AG20443 (cell line): ENCODE measurements around the gene TTC23L.
"Not testable (repeated sequence)": the region's sequence is repeated elsewhere in the genome, so short reads cannot be mapped to it uniquely, and the experiment has no call there.

ENCODE experiments used
- DNase-seq: peaks from one replicate; pipeline ENCODE4 v3.0.0; 2012; ENCODE audit warnings: low spot score, mixed read lengths

Gene TTC23L

DNA sequence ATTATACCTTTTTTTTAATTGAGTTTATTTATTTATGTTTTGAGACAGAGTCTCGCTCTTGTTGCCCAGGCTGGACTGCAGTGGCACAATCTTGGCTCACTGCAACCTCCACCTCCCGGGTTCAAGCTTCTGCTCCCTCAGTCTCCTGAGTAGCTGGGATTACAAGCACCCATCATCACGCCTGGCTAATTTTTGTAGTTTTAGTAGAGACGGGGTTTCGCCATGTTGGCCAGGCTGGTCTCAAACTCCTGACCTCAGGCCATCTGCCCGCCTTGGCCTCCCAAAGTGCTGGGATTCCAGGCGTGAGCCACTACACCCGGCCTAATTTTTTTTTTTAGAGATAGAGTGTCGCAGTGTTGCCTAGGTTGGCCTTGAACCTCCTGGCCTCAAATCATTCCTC lies 84.3 kb downstream of the TTC23L start:
- DNase-seq = not testable (repeated sequence)

DNA sequence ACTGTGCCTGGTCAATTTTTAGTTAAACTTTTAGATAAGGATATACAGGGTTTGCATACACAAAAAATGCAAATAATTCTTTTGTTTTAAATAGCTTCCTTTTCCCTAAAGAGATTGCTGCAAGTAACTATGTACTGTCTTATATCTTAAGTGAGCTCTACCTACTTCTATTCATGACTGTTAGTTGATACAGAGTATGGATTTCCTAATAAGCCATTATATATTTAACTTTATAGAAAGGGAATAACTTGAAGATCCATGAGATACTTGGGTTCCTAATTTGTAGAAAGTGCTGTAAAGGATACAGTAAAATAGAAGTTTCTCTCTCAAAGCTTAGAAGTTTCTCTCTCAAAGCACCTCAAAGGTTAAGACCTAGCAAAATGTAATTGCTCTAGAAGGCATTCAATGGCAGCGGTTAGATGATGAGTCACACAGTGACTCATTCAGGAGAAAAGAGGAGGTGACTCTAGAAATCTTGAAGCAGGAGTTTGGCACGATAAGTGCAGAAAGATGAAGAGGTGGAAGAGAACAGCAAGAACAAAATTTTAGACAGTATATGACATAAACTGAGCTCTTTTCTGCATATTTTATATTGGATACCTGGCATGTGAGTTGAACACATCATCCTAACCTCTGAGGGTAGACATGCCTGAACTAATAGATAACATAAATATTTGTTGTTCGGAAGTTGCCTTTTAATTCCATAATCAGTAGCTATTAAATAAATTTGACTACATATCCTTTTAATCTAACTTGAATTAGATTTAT lies 84.9 kb downstream of the TTC23L start:
- peak; percentile 63 for DNase-seq

DNA sequence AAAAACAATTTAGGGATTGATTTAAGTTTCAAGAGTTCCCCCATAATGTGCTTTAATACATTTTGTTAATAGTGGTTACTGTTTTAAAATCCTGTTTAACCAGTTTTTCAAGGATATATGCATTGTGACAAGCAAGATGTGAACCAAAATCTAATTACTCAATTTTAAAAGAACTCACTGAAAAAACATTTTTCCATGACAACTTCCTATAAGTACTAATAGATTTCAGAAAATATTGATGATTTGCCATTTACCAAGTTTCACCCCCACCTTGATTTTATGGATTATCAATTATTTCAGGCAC lies 85.5 kb downstream of the TTC23L start:
- no peak for DNase-seq

DNA sequence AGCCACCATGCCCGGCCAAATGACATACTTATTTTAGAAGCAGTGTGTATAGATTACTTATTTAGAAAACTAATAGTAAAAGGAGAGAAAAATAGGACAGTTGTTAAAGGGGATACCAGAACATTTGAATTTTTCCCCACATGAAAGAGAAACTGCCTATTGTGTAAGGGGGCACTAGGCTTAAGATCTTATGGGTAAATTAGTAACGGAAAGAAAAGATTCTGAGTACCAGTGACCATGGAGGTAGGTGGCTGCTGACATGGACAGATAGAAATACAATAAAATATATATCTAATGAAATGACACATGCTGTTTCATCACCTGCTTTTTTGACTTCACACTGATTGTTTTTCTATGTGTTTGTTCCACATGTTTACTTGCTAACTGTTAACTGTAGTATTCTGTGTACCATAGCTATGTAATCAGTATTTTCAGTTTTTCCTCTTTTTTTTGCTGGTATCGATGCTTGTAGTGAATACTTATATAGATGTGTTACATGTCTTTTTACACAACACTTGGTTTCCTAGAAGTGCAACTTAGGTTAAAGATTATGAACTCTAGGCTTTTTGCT lies 87.4 kb downstream of the TTC23L start:
- no peak for DNase-seq

DNA sequence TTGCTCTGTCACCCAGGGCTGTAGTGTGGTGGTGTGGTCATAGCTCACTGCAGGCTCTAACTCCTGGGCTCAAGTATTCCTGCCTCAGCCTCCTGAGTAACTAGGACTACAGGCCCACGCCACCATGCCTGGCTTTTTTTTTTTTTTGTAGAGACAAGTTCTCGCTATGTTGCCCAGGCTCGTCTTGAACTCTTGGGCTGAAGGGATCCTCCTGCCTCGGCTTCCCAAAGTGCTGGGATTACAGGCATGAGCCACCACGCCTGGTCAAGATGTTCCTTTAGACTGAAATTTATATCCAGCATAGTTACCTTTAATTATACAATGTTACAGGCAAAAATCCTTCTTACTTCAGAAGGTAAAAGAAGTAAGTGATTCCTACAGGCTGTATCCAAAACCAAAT lies 88.8 kb downstream of the TTC23L start:
- DNase-seq = no peak

DNA sequence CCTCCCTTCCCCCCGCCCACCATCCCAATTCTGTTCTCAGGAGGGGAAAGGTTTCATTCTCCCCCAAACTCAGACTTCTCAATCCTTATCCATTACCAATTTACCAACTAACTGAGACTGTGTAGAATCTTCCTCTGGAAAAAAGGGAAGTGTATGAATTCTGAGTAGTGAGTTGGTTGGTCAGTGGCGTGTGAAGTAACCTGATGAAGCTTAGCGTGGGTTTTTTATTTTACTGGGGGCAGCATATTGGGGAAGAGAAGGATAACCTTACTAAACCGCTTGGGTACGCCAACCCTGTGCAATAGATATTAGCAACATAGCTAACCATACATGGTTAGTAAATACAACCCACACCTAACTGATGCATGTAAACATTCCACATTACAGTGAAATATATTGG lies 89.3 kb downstream of the TTC23L start:
- no peak for DNase-seq

DNA sequence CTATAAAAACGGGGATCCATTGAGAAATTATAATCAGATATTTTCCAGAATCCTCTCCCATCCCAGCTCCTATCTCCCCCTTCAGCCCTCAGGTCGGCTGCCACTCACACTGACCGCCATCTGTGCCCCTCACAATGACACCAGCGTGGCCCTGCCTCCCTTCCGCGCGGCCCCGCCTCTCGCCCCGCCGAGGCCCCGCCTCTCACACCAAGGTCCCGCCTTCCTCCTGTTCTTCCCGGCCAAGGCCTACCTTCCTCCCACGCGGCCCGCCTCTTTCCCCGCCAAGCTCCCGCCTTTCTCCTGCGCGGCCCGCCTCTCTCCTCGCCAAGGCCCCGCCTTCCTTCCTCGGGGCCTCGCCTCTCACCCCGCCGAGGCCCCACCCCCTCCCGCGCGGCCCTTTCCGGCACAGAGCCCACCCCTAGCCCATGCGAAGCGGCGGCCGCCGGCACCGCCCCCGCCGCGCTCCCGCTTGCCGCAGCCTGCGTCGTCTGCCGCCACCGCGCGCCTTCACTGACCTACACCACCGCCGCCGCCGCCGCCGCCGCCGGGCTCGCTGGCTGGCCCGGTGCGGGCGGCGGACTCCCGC lies 90.3 kb downstream of the TTC23L start, which contains the start of gene DNAJC21:
Gene DNAJC21 (plus strand): TSS at position 426 of the 586 bp plus-strand sequence. CDS start 261 bp downstream, outside the sequence.
- peak; percentile 99 for DNase-seq

DNA sequence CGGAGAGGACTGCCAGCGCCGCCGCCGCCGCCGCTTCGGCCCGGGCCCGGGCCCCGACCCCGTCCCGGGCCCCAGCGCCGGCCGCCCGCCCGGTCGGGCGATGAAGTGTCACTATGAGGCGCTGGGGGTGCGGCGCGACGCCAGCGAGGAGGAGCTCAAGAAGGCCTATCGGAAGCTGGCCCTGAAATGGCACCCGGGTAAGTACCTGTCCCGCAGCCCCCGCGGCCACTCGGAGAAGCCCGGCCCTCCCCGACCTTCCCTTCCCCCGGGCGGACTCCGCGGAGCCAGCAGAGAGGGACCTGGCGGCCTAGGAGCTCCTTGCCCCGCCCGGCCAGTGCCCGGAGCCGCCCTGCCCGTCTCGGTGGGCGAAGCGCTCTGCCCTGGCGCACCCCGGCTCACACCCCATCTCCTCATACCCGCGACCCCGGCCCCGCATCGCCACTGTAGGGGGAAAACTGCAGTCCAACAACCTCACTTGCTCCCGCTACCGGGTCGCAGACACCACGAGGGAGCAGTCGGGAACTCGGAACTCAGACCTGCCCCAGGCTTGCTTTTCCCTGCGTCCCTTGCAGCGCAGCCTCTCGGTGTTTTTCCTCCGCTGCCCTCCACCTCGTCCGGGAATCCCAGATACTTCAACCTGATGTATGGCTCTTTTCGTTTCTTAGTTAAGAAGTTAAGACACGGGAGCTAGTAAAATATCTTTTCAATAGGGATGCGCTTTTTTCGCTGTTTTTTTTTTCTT lies 90.9 kb downstream of the TTC23L start:
- peak; percentile 88 for DNase-seq

DNA sequence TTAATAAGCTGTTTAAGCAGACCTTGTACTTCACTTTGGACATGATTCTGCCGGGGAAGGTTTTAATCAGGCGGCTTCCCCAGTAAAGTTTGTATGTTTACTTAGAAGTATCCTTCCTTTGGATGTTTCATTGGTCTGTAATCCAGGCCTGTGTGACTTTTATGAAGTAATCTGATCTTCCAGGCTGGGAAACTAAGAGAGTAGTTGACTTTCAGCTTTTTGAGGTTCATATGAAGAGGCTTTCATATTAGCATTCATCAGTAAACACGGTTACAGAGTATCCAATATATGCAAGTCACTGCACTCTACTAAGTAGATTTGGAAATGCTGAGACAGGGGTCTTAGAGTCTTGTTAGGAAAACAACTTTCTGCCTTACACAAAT lies 91.5 kb downstream of the TTC23L start:
- DNase-seq = peak; percentile 9

DNA sequence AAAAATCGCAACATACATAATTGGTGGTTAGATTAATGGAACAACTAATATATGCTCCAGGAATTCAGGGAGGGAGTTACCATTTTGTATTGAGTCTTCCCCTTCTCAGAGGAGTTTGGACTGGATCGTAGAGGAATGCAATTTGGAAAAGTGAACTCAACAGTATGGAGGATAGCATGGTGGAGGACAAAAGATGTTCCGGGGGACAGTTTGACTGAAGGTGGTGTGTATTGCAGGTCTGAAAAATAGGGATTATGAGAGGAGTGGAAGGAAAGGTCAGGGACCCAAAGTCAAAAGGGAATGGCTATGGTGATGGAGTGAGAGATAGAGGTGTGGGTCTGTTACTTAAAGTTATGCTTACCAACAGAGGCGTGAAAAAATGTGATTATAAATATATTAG lies 91.9 kb downstream of the TTC23L start:
- DNase-seq = no peak

DNA sequence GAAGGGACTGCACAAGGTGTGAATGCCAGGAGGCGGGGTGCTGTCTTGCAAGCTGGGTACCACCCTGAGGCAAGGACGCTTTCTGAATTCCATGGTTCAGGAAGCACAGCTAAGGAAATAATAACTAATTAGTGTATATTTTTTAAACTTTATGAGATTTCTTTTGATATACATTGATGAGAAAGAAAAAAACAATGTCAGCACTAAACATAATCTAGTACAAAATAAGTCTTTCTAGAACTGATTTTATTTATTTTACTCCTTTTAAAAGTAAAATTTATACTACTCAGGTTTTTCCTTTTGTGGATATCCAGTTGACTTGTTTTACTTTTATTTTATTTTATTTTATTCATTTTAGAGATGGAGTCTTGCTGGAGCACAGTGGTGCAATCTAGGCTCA lies 94.0 kb downstream of the TTC23L start:
- DNase-seq = no peak

DNA sequence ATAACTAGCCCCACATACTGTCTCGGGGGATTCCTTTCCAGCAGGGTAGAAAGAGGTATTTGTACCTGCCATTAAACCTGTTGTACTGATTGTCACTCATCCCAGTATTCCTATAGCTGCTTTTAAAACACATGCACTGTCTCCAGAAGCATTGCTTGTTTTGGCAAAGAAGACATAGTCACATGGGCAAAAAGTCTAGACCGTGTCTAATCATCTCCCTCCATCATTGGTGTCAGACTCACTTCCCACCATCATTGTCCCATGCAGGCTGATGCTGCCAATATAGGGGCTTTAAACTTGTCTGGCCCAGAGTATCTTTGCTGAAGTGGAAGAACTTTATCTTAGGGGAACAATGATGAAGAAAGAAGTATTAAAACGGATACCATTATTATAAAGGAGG lies 103.0 kb downstream of the TTC23L start:
- no peak for DNase-seq

DNA sequence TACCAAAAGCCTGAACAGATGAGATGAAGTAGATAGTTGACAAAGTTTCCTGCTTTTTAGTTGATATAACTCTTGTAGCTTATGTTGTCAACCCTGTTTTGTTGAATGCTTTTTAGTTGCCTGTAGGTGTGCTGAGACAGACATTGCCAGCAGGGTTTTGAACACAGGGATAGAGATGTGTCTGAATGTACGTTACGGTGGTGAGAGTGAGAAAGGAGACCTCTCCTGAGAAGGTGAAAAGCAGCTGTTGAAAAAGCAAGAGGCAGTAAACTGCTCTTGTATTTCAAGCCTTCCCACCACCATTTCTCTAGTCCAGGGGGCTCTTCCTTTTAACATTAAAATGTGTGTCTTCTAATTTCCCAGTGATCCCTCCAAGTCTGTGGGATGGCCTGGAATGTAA lies 105.1 kb downstream of the TTC23L start:
- no peak for DNase-seq

DNA sequence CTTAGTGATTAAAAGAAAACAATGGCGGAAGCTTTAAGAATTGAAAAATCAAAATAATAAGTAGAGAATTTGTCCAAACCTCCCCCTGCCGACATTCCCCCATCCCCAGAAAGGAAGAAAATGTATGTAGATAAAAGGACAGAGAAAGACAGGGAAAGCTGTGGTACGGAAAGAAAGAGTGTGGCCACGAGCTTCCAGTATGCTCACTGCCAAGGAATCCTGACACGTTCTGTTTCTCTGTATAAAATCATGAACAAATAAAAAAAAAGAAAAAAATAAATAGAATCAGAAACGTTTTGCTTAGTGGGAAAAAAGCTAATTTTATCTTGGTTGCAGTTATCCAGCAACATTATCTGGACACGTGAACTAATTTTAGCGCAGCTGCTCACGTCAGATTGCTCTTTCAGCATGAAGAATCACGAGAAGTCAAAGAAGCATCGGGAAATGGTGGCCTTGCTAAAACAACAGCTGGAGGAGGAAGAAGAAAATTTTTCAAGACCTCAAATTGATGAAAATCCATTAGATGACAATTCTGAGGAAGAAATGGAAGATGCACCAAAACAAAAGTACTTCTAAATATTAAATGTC lies 105.6 kb downstream of the TTC23L start:
- no peak for DNase-seq
